Lower leg skin (tissue), 4 donors: ENCODE measurements around the gene DIO3. TPM values are rescaled to one million over a fixed set of nuclear protein-coding genes. Genes with fewer than 3 reads are reported as not detected.

Experiments used
- DNase-seq, 2 donors: peaks; one replicate each; pipeline ENCODE4 v3.0.0-alpha.2; 2019; ENCODE audit warnings: low spot score in 2 of 2
- H3K4me3 ChIP-seq: fragments of 200-600 bp; sonication (generic); 2 replicates; pipeline ENCODE4 v1.5.1; 2017; ENCODE audit warnings: mild to moderate bottlenecking, low read depth; ENCODE audit not compliant: poor library complexity, severe bottlenecking
- CTCF ChIP-seq, 3 donors: fragments of 450-650 bp; IDR thresholded peaks; one replicate each; pipeline ENCODE4 v1.5.1; 2016; ENCODE audit warnings: antibody characterized with exemption in 3 of 3, mild to moderate bottlenecking in 3 of 3, moderate library complexity in 2 of 3
- POLR2A ChIP-seq, 2 donors: fragments of 450-650 bp; IDR thresholded peaks; one replicate each; pipeline ENCODE4 v1.6.1; 2016 to 2017; ENCODE audit warnings: antibody characterized with exemption in 2 of 2, mild to moderate bottlenecking in 1 of 2, moderate library complexity in 1 of 2
- WGBS, 2 donors: methylation state at CpG; one replicate each; pipeline ENCODE4 v1.1.5; 2018; 5-methylcytosine and 5-hydroxymethylcytosine counted together
- intact Hi-C: fragments of 100-400 bp; cut with DNase I; formaldehyde crosslinking; loops from one replicate; pipeline ENCODE4 v1.15.0; 2023; ENCODE audit warnings: low total_unique reads
- total RNA-seq, 4 donors: library from RNA; depleted of rRNA; stranded (reverse); fragments of >200 nt; gene quantifications; one replicate each; pipeline ENCODE4 v1.1.0, GENCODE V29; 2016

The DIO3 gene
- total RNA-seq, 4 donors from 2014 or later = 2.3 to 3.7 (median 2.7) TPM

- WGBS, 2 donors = 66 to 74% methylated on average over 11 of the region's 11 CpGs
- no peak overlapping the region for H3K4me3 ChIP-seq
- TF ChIP-seq POLR2A (IDR thresholded peaks at IDR 0.05) (no peak), CTCF (IDR thresholded peaks at IDR 0.05) (no peak)
- DNase-seq = no peak
- intact Hi-C loops = no loop called here
These were observed 33.3 kb upstream of the DIO3 start for GRCh38 chr14:101527987-101528386.

DNA sequence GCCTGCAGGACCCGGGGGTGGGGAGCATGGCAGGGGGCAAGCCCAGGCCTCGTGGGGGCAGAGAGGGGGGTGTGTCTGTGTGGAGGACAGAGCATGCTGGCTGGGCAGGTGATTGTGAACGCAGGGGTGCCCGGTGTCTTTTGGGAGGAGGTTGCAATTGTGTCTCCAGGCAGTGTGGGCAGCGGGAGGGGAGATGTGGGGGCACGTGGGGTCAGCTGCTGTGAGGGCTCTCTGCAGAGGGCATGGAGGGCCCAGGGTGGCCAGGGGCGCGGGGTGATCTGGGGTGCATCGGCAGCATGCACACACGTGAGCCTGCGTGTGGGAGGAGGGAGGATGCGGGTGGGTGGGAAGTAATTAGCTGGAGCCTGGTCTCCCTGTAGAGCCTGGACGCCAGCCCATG, 32.2 kb upstream of the DIO3 start:
- intact Hi-C loops = no loop called here
- 63 to 69% methylated on average over 13 of the region's 13 CpGs for WGBS, 2 donors
- no peak for DNase-seq

GRCh38 chr14:101534198-101534597, 27.1 kb upstream of the DIO3 start:
- TF ChIP-seq CTCF (IDR thresholded peaks at IDR 0.05) = no peak
- no peak for TF ChIP-seq POLR2A (IDR thresholded peaks at IDR 0.05)
- intact Hi-C loops = no loop called here
- DNase-seq = no peak
- 72 to 78% methylated on average over 4 of the region's 4 CpGs for WGBS, 2 donors
- H3K4me3 ChIP-seq = no peak overlapping the region

More for the DNA sequence above, 32.2 kb upstream of the DIO3 start:
- no peak overlapping the region for H3K4me3 ChIP-seq
- TF ChIP-seq POLR2A (IDR thresholded peaks at IDR 0.05) (no peak), CTCF (IDR thresholded peaks at IDR 0.05) (no peak)

- TF ChIP-seq CTCF (IDR thresholded peaks at IDR 0.05) = no peak
- no peak for TF ChIP-seq POLR2A (IDR thresholded peaks at IDR 0.05)
- intact Hi-C loops = no loop called here
- WGBS, 2 donors = 56 to 62% methylated on average over 9 of the region's 9 CpGs
- no peak for DNase-seq
- no peak overlapping the region for H3K4me3 ChIP-seq
These were observed 26.1 kb upstream of the DIO3 start for GRCh38 chr14:101535232-101535631.

- no peak overlapping the region for H3K4me3 ChIP-seq
- DNase-seq = no peak
- intact Hi-C loops = no loop called here
- 69 to 74% methylated on average over 7 to 8 of the region's 8 CpGs for WGBS, 2 donors
- TF ChIP-seq POLR2A (IDR thresholded peaks at IDR 0.05) (no peak), CTCF (IDR thresholded peaks at IDR 0.05) (no peak)
These were observed 25.5 kb upstream of the DIO3 start for GRCh38 chr14:101535701-101536207.

DNA sequence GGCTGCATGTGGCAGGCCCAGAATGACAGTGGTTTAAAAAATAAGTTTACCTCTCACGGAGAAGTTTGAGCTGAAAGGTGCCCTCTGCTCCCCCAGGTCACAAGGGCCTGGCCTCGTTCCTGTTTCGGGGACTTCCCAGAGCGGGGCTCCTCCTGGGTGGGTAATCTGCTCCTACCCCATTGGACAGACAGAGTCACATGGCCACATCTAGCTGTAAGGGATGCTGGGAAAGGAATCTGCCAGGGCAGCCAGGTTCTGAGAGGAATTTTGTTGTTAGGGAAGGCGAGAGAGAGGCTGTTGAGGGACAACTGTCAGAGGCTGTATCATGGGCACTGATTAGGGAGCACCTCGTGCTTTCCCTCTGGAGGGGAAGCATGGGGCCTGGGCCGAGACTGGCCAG, 24.0 kb upstream of the DIO3 start:
- intact Hi-C loops = no loop called here
- WGBS, 2 donors = 94 to 98% methylated on average over 7 of the region's 7 CpGs
- TF ChIP-seq CTCF (IDR thresholded peaks at IDR 0.05) (no peak), POLR2A (IDR thresholded peaks at IDR 0.05) (no peak)
- H3K4me3 ChIP-seq = no peak overlapping the region
- DNase-seq = no peak
